ENCODE measurements around the gene PLSCR1.

DNA sequence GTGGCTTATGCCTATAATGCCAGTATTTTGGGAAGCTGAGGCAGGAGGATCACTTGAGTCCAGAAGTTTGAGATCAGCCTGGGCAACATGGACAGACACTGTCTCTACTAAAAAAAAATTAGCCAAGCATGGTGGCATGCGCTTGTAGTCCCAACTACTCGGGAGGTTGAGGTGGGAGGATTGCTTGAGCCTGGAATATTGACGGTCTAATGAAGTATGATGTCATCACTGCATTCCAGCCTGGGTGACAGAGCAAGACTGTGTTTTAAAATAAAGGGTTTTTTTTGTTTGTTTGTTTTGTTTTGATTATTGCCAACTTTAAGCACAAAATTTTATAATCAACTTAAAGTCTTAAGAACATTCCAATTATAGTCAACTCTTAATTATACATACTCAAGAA, 6.8 kb downstream of the PLSCR1 start:
- TF ChIP-seq, protein P1, sequence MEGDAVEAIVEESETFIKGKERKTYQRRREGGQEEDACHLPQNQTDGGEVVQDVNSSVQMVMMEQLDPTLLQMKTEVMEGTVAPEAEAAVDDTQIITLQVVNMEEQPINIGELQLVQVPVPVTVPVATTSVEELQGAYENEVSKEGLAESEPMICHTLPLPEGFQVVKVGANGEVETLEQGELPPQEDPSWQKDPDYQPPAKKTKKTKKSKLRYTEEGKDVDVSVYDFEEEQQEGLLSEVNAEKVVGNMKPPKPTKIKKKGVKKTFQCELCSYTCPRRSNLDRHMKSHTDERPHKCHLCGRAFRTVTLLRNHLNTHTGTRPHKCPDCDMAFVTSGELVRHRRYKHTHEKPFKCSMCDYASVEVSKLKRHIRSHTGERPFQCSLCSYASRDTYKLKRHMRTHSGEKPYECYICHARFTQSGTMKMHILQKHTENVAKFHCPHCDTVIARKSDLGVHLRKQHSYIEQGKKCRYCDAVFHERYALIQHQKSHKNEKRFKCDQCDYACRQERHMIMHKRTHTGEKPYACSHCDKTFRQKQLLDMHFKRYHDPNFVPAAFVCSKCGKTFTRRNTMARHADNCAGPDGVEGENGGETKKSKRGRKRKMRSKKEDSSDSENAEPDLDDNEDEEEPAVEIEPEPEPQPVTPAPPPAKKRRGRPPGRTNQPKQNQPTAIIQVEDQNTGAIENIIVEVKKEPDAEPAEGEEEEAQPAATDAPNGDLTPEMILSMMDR (IDR thresholded peaks at IDR 0.05): no peak
- TF ChIP-seq ESRRA (IDR thresholded peaks at IDR 0.05; ENCODE audit: borderline replicate concordance, low read length): no peak
- no peak for TF ChIP-seq ZC3H11A (IDR thresholded peaks at IDR 0.05)
- TF ChIP-seq POLR2A (IDR thresholded peaks at IDR 0.05; ENCODE audit: low read length): no peak
- TF ChIP-seq, protein P2, sequence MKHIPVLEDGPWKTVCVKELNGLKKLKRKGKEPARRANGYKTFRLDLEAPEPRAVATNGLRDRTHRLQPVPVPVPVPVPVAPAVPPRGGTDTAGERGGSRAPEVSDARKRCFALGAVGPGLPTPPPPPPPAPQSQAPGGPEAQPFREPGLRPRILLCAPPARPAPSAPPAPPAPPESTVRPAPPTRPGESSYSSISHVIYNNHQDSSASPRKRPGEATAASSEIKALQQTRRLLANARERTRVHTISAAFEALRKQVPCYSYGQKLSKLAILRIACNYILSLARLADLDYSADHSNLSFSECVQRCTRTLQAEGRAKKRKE (CRISPR knock-in tag; IDR thresholded peaks at IDR 0.05; ENCODE audit: low read depth): no peak
- TF ChIP-seq, protein P3, sequence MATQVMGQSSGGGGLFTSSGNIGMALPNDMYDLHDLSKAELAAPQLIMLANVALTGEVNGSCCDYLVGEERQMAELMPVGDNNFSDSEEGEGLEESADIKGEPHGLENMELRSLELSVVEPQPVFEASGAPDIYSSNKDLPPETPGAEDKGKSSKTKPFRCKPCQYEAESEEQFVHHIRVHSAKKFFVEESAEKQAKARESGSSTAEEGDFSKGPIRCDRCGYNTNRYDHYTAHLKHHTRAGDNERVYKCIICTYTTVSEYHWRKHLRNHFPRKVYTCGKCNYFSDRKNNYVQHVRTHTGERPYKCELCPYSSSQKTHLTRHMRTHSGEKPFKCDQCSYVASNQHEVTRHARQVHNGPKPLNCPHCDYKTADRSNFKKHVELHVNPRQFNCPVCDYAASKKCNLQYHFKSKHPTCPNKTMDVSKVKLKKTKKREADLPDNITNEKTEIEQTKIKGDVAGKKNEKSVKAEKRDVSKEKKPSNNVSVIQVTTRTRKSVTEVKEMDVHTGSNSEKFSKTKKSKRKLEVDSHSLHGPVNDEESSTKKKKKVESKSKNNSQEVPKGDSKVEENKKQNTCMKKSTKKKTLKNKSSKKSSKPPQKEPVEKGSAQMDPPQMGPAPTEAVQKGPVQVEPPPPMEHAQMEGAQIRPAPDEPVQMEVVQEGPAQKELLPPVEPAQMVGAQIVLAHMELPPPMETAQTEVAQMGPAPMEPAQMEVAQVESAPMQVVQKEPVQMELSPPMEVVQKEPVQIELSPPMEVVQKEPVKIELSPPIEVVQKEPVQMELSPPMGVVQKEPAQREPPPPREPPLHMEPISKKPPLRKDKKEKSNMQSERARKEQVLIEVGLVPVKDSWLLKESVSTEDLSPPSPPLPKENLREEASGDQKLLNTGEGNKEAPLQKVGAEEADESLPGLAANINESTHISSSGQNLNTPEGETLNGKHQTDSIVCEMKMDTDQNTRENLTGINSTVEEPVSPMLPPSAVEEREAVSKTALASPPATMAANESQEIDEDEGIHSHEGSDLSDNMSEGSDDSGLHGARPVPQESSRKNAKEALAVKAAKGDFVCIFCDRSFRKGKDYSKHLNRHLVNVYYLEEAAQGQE (IDR thresholded peaks at IDR 0.05): no peak
- no peak for TF ChIP-seq MAFK (IDR thresholded peaks at IDR 0.05; ENCODE audit: partially characterized antibody)
- TF ChIP-seq NR3C1 (IDR thresholded peaks at IDR 0.05): no peak
- TF ChIP-seq JUNB (IDR thresholded peaks at IDR 0.05): no peak
- TF ChIP-seq ZFP36 (IDR thresholded peaks at IDR 0.05; ENCODE audit: borderline replicate concordance, partially characterized antibody): no peak
- no peak for TF ChIP-seq CHD2 (IDR thresholded peaks at IDR 0.05; ENCODE audit: low read length, partially characterized antibody)
- TF ChIP-seq EP300 (IDR thresholded peaks at IDR 0.05): no peak

Measured in A549 (cell line).